Parathyroid adenoma (tissue), 2 donors: ENCODE results near the gene SP2.

Experiments used
- H2AFZ ChIP-seq: fragments of 300-600 bp; sonication (generic); one replicate; pipeline ENCODE4 v1.7.0; 2017; ENCODE audit warnings: antibody characterized with exemption, mild to moderate bottlenecking
- H3K27ac ChIP-seq: fragments of 300-600 bp; sonication (generic); one replicate; pipeline ENCODE4 v1.7.0; 2017
- H3K27me3 ChIP-seq: fragments of 300-600 bp; sonication (generic); one replicate; pipeline ENCODE4 v1.7.0; 2017; ENCODE audit warnings: low read length; ENCODE audit not compliant: control insufficient read depth, insufficient read depth
- H3K36me3 ChIP-seq: fragments of 300-600 bp; sonication (generic); one replicate; pipeline ENCODE4 v1.7.0; 2017; ENCODE audit warnings: low read length; ENCODE audit not compliant: control insufficient read depth, insufficient read depth
- H3K4me1 ChIP-seq: fragments of 300-600 bp; sonication (generic); one replicate; pipeline ENCODE4 v1.7.0; 2017; ENCODE audit warnings: control low read depth
- H3K4me2 ChIP-seq: fragments of 300-600 bp; sonication (generic); one replicate; pipeline ENCODE4 v1.7.0; 2017; ENCODE audit warnings: low read length
- H3K4me3 ChIP-seq: fragments of 300-600 bp; sonication (generic); one replicate; pipeline ENCODE4 v1.7.0; 2017; ENCODE audit warnings: low read depth, low read length
- H3K79me2 ChIP-seq: fragments of 300-600 bp; sonication (generic); one replicate; pipeline ENCODE4 v1.7.0; 2017; ENCODE audit warnings: control low read depth
- H3K9ac ChIP-seq: fragments of 300-600 bp; sonication (generic); one replicate; pipeline ENCODE4 v1.7.0; 2017; ENCODE audit warnings: mild to moderate bottlenecking
- H3K9me3 ChIP-seq: fragments of 300-600 bp; sonication (generic); one replicate; pipeline ENCODE4 v1.7.0; 2017; ENCODE audit warnings: low read length; ENCODE audit not compliant: control insufficient read depth
- CTCF ChIP-seq: fragments of 300-600 bp; sonication (generic); IDR thresholded peaks from one replicate; pipeline ENCODE4 v1.7.0; 2017; ENCODE audit warnings: antibody characterized with exemption, mild to moderate bottlenecking
- donor health status: primary hyperparathyroidism.

SP2 gene

GRCh38 chr17:47949946-47950345, 53.9 kb downstream of the SP2 start:
- no peak overlapping the region for H3K27ac ChIP-seq
- no peak overlapping the region for H3K9ac ChIP-seq
- H3K4me2 ChIP-seq = no peak overlapping the region
- no peaks in the 10 kb centered on the region for H3K9me3 ChIP-seq
- H3K4me3 ChIP-seq = no peak overlapping the region
- H3K36me3 ChIP-seq = no peaks in the 10 kb centered on the region
- TF ChIP-seq CTCF = no peak
- peak overlapping the region; percentile 72 for H2AFZ ChIP-seq
- H3K4me1 ChIP-seq = peaks cover 9% of the 10 kb centered on the region
- no peaks in the 10 kb centered on the region for H3K79me2 ChIP-seq
- H3K27me3 ChIP-seq = no peaks in the 10 kb centered on the region

- Histone ChIP-seq H3K9ac (no peak overlapping the region), H3K79me2 (no peaks in the 10 kb centered on the region), H3K4me1 (peaks cover 9% of the 10 kb centered on the region), H3K9me3 (no peaks in the 10 kb centered on the region), H3K27me3 (no peaks in the 10 kb centered on the region), H2AFZ (no peak overlapping the region), H3K4me2 (no peak overlapping the region), H3K36me3 (no peaks in the 10 kb centered on the region), H3K4me3 (no peak overlapping the region), H3K27ac (no peak overlapping the region)
- TF ChIP-seq CTCF = no peak
These were observed 54.4 kb downstream of the SP2 start for GRCh38 chr17:47950448-47950847.

- no peak overlapping the region for H3K27ac ChIP-seq
- no peaks in the 10 kb centered on the region for H3K9me3 ChIP-seq
- no peaks in the 10 kb centered on the region for H3K36me3 ChIP-seq
- no peak overlapping the region for H2AFZ ChIP-seq
- peaks cover 11% of the 10 kb centered on the region for H3K4me1 ChIP-seq
- no peak overlapping the region for H3K4me2 ChIP-seq
- TF ChIP-seq CTCF = no peak
- H3K9ac ChIP-seq = no peak overlapping the region
- H3K79me2 ChIP-seq = no peaks in the 10 kb centered on the region
- H3K27me3 ChIP-seq = no peaks in the 10 kb centered on the region
- no peak overlapping the region for H3K4me3 ChIP-seq
These were observed 56.4 kb downstream of the SP2 start for GRCh38 chr17:47952171-47953021.

- Histone ChIP-seq H3K4me3 (no peak overlapping the region), H3K27ac (no peak overlapping the region)
These were observed 57.9 kb downstream of the SP2 start for GRCh38 chr17:47953909-47954308.

More at GRCh38 chr17:47953909-47954308, 57.9 kb downstream of the SP2 start:
- Histone ChIP-seq H2AFZ (no peak overlapping the region), H3K4me2 (no peak overlapping the region), H3K4me1 (peaks cover 13% of the 10 kb centered on the region), H3K9me3 (no peaks in the 10 kb centered on the region), H3K79me2 (no peaks in the 10 kb centered on the region), H3K27me3 (no peaks in the 10 kb centered on the region), H3K9ac (no peak overlapping the region), H3K36me3 (no peaks in the 10 kb centered on the region)
- TF ChIP-seq CTCF = no peak
